Tibial nerve (tissue), 4 donors: ENCODE measurements around the gene LSMEM2.

Experiments
- EP300 ChIP-seq, 2 donors: sonication (generic); formaldehyde crosslinking; IDR thresholded peaks; one replicate each; pipeline ENCODE4 v1.6.1; 2017; ENCODE audit warnings: antibody characterized with exemption in 2 of 2, mild to moderate bottlenecking in 1 of 2
- POLR2A ChIP-seq, 2 donors: fragments of 450-650 bp; IDR thresholded peaks; one replicate each; pipeline ENCODE4 v1.6.1; 2017; ENCODE audit warnings: antibody characterized with exemption in 2 of 2, mild to moderate bottlenecking in 2 of 2, moderate library complexity in 2 of 2
- TF ChIP-seq, protein P1 (sequence below), 5 experiments: fragments of 200-600 bp in 3 of 5; fragments of 450-650 bp in 2 of 5; sonication (generic) in 3 of 5; IDR thresholded peaks; one replicate each; pipeline ENCODE4 v1.5.1; 2016 to 2019; ENCODE audit warnings: antibody characterized with exemption in 5 of 5, mild to moderate bottlenecking in 3 of 5, moderate library complexity in 2 of 5

- TF ChIP-seq, protein P1, sequence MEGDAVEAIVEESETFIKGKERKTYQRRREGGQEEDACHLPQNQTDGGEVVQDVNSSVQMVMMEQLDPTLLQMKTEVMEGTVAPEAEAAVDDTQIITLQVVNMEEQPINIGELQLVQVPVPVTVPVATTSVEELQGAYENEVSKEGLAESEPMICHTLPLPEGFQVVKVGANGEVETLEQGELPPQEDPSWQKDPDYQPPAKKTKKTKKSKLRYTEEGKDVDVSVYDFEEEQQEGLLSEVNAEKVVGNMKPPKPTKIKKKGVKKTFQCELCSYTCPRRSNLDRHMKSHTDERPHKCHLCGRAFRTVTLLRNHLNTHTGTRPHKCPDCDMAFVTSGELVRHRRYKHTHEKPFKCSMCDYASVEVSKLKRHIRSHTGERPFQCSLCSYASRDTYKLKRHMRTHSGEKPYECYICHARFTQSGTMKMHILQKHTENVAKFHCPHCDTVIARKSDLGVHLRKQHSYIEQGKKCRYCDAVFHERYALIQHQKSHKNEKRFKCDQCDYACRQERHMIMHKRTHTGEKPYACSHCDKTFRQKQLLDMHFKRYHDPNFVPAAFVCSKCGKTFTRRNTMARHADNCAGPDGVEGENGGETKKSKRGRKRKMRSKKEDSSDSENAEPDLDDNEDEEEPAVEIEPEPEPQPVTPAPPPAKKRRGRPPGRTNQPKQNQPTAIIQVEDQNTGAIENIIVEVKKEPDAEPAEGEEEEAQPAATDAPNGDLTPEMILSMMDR (IDR thresholded peaks at IDR 0.05): no peak
- TF ChIP-seq POLR2A (IDR thresholded peaks at IDR 0.05): no peak
- TF ChIP-seq EP300 (IDR thresholded peaks at IDR 0.05): no peak
Measured at GRCh38 chr3:50265571-50265970, 13.3 kb upstream of the LSMEM2 start.
